GM12864 (cell line): Measurements from ENCODE around the gene SLC16A2.
"Not testable (repeated sequence)": the region's sequence is repeated elsewhere in the genome, so short reads cannot be mapped to it uniquely, and the experiment has no call there.

ENCODE experiments used
- DNase-seq: peaks from one replicate; pipeline ENCODE4 v3.0.0-alpha.2; 2011; ENCODE audit warnings: low read depth
- H3K4me3 ChIP-seq: 2 replicates; pipeline ENCODE4 v1.5.1; 2011; ENCODE audit warnings: mild to moderate bottlenecking, low read depth, low read length, control low read depth
- TF ChIP-seq, protein P1 (sequence below): IDR thresholded peaks from 2 replicates; pipeline ENCODE4 v1.5.1; 2011; ENCODE audit warnings: low read depth, mild to moderate bottlenecking, moderate library complexity, low read length, control low read depth, inconsistent platforms; ENCODE audit errors: missing control alignments

SLC16A2 gene

DNA sequence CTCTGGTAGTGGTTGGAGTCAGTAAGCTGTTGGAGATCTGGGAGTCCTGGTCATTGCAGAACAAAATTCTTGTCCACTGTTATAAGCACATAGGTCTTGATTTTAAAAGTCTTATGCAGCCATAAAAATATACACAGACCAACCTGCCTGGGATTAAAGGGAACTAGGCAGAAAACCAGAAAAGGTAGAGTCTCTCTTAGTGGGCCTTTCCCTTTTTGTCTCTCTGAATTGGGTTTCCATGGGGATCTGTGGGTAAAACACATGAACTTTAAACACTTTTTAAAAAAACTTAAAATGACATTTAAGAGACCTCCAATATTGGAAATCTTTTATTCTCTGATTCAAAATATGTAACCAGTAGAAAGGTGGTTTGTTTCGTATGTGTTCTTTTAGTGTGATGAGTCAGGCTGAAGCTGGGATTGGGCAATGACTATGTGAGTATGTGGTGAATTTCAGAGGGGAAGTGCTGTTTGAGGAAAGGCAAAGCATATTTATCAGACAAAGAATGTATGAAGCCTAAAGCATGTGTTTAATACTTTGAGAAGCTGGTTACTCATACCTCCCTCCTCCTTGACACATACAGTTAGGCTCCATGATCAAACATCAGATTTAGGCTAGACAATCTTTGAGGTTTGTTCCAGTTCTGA lies 29.6 kb downstream of the SLC16A2 start:
- TF ChIP-seq, protein P1, sequence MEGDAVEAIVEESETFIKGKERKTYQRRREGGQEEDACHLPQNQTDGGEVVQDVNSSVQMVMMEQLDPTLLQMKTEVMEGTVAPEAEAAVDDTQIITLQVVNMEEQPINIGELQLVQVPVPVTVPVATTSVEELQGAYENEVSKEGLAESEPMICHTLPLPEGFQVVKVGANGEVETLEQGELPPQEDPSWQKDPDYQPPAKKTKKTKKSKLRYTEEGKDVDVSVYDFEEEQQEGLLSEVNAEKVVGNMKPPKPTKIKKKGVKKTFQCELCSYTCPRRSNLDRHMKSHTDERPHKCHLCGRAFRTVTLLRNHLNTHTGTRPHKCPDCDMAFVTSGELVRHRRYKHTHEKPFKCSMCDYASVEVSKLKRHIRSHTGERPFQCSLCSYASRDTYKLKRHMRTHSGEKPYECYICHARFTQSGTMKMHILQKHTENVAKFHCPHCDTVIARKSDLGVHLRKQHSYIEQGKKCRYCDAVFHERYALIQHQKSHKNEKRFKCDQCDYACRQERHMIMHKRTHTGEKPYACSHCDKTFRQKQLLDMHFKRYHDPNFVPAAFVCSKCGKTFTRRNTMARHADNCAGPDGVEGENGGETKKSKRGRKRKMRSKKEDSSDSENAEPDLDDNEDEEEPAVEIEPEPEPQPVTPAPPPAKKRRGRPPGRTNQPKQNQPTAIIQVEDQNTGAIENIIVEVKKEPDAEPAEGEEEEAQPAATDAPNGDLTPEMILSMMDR: no peak
- H3K4me3 ChIP-seq: no peak overlapping the region
- DNase-seq: no peak

DNA sequence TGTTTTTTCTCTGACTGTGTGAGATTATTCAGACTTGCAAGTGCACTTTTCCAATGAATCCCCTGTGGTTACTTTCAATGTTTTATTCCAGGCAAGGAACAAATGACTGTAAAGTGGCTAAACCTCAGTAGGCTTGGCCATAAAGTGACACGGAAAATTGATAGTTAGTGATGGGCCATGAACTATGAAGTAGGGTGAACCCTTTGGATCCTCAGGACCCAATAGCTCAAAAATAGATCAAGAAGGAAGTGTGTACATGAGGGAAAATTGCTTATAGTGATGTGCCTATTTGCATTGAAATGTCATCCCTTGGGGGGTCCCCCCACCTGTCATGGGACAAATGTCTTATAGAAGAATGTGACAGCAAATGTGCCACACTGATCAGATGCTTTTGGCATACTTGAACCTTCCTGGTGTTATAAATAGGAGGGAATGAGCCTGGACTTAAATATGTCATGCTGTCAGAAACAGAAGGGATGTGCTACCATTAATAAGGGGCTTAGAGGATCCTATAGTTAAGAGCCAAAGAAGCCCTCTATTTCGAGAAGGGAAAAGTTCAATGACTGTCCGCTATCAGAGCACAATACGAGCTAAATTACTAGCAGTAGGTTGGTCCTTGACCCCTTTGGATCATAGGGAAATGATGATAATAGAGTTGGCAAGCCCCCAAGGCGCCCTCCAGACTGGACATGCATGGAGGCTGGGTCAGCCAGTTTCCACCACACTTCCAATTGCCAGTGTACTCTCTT lies 30.3 kb downstream of the SLC16A2 start:
- TF ChIP-seq, protein P1: no peak
- DNase-seq: no peak
- no peak overlapping the region for H3K4me3 ChIP-seq

DNA sequence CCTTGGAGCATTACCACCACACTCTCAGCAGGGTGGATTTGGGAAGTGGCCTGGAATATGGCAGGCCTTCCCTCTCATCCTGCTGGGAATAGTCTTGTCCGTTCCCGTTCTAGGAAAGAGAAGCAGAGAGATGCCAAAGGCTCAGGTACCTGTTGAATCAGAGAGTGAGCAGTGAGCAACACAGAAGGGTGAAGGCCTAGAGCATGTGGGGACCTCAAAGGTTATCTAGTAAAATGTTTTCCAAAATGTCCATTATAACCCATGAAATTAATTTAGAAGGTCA lies 30.8 kb downstream of the SLC16A2 start:
- H3K4me3 ChIP-seq: no peak overlapping the region
- no peak for DNase-seq
- TF ChIP-seq, protein P1: no peak

DNA sequence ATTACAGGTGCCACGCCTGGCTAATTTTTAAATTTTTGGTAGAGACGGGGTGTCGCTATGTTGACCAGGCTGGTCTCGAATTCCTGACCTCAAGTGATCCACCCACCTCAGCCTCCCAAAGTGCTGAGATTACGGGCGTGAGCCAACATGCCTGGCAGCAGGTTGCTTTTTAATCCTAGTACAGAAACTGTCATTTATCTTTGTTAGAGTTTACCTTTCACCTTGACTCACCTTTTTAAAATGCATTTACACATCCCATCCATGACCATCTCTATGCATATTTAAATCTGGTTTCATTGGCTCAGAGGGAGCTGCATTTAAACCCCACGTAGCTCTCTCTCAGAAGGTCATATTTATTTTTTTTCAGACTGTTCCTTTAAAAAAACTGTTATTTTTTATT lies 31.9 kb downstream of the SLC16A2 start:
- H3K4me3 ChIP-seq: no peak overlapping the region
- no peak for DNase-seq
- TF ChIP-seq, protein P1: no peak

DNA sequence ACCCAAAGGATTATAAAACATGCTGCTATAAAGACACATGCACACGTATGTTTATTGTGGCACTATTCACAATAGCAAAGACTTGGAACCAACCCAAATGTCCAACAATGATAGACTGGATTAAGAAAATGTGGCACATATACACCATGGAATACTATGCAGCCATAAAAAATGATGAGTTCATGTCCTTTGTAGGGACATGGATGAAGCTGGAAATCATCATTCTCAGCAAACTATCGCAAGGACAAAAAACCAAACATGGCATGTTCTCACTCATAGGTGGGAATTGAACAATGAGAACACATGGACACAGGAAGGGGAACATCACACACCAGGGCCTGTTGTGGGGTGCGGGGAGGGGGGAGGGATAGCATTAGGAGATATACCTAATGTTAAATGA lies 32.9 kb downstream of the SLC16A2 start:
- not testable (repeated sequence) for DNase-seq, H3K4me3 ChIP-seq

DNA sequence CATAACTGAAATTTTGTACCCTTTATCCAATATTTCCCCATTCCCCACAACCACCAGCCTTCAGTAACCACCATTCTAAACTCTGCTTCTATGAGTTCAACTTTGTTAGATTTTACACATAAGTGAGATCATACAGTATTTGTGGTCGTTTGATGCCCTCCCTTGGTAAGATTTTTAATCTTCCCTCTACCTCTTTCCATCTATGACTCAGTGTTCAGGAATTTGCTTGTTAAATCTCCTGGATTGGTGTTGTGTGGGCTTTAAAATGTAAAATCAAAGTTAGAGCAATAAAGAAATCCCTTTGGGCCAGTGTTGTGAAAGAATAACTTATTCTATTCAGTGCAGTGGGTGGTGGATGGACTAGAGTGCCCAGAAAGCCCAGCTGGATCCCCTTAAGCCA lies 37.4 kb downstream of the SLC16A2 start:
- TF ChIP-seq, protein P1: no peak
- H3K4me3 ChIP-seq: no peak overlapping the region
- DNase-seq: no peak

DNA sequence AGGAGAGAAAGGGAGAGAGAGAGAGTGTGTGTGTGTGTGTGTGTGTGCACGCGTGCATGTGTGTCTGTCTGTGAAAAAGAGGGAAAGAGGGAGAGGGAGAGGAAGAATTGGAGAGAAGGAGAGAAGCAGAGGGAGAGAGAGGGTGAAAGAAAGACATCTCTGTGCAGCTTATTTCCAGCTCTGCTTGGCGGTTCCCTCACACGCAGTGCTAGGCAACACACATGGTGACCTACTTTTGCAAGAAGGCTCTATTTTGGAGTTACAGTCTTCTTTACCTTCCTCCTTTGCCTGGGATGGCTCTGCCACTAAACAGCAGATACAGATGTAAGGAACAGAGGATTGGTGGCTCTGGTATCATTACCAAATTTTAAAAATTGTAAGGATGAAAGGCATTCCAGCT lies 40.1 kb downstream of the SLC16A2 start:
- no peak overlapping the region for H3K4me3 ChIP-seq
- TF ChIP-seq, protein P1: no peak
- no peak for DNase-seq
